OCI-M2 (cell line): ENCODE data around the gene KRTAP10-9.
"Not testable (repeated sequence)": the region's sequence is repeated elsewhere in the genome, so short reads cannot be mapped to it uniquely, and the experiment has no call there.

Experiments used
- DNase-seq: peaks from one replicate; lab custom pipeline; 2025; ENCODE audit not compliant: unreplicated experiment; lab: John Stamatoyannopoulos, UW

The KRTAP10-9 gene

GRCh38 chr21:44594406-44594916 is 32.4 kb upstream of the KRTAP10-9 start:
- DNase-seq, result no peak

- no peak for DNase-seq
Measured at GRCh38 chr21:44595524-44595923, 31.4 kb upstream of the KRTAP10-9 start.

- DNase-seq, result no peak
Measured at GRCh38 chr21:44596068-44596725, 30.7 kb upstream of the KRTAP10-9 start.

GRCh38 chr21:44598061-44598460 is 28.8 kb upstream of the KRTAP10-9 start:
- no peak for DNase-seq

GRCh38 chr21:44599264-44600029 is 27.4 kb upstream of the KRTAP10-9 start:
- DNase-seq, result no peak

GRCh38 chr21:44600118-44600978 is 26.5 kb upstream of the KRTAP10-9 start, which contains the start of gene KRTAP10-7:
KRTAP10-7 (plus strand) TSS chr21:44600597; CDS start chr21:44600622, 25 bp downstream.
- not testable (repeated sequence) for DNase-seq

- DNase-seq, result not testable (repeated sequence)
Measured at GRCh38 chr21:44601091-44601490, 25.8 kb upstream of the KRTAP10-9 start.

- DNase-seq, result no peak
Measured at GRCh38 chr21:44601596-44602462, 25.1 kb upstream of the KRTAP10-9 start.

- no peak for DNase-seq
Measured at GRCh38 chr21:44602463-44602850, 24.4 kb upstream of the KRTAP10-9 start.

GRCh38 chr21:44603109-44603875 is 23.6 kb upstream of the KRTAP10-9 start:
- DNase-seq, result no peak

GRCh38 chr21:44603911-44604310 is 23.0 kb upstream of the KRTAP10-9 start:
- DNase-seq, result no peak

GRCh38 chr21:44606495-44606894 is 20.4 kb upstream of the KRTAP10-9 start:
- DNase-seq, result no peak

GRCh38 chr21:44609193-44609592 is 17.7 kb upstream of the KRTAP10-9 start:
- DNase-seq, result no peak

GRCh38 chr21:44610157-44610843 is 16.6 kb upstream of the KRTAP10-9 start:
- not testable (repeated sequence) for DNase-seq

GRCh38 chr21:44611551-44611950 is 15.3 kb upstream of the KRTAP10-9 start:
- DNase-seq, result no peak

- DNase-seq, result no peak
Measured at GRCh38 chr21:44612029-44612486, 14.8 kb upstream of the KRTAP10-9 start, which contains the start of gene KRTAP10-8. KRTAP10-8 (plus strand) TSS chr21:44612079; CDS start chr21:44612101, 22 bp downstream.

- no peak for DNase-seq
Measured at GRCh38 chr21:44612669-44613229, 14.1 kb upstream of the KRTAP10-9 start.

GRCh38 chr21:44613386-44614155 is 13.3 kb upstream of the KRTAP10-9 start:
- DNase-seq, result no peak
